ENCODE measurements around the gene DDIT4.

- no peak for TF ChIP-seq CTCF (conservative IDR thresholded peaks at IDR 0.05; ENCODE audit: low read depth, low read length)
- TF ChIP-seq EZH2 (IDR thresholded peaks at IDR 0.05; ENCODE audit: borderline replicate concordance, low read depth, low read length, poor library complexity, severe bottlenecking), result no peak
Observed at GRCh38 chr10:72227826-72228225, 45.9 kb upstream of the DDIT4 start.

Measured in A673 (cell line).